PC-3 (cell line): ENCODE measurements around the gene CHPT1. TPM values are rescaled to one million over a fixed set of nuclear protein-coding genes. Genes with fewer than 3 reads are reported as not detected.

Source experiments
- ATAC-seq: fragments of 200-7000 bp; cut with Tn5 transposase; 2 replicates; pipeline ENCODE4 v1.9.1; 2020; ENCODE audit warnings: mild to moderate bottlenecking, moderate library complexity
- BruUV-seq: library from RNA; stranded (reverse); fragments of 400-500 nt; replicated peaks from 2 replicates; lab custom pipeline; 2021; lab: Mats Ljungman, UMichigan
- CTCF ChIA-PET: fragments of 300-600 bp; sonication (Branson Sonifier 250); formaldehyde crosslinking; loops from one replicate; lab custom pipeline; 2022; ENCODE audit warnings: antibody characterized with exemption; lab: Charles Lee
- POLR2A ChIA-PET: fragments of 300-600 bp; sonication (Branson Sonifier 250); formaldehyde crosslinking; loops from one replicate; lab custom pipeline; 2022; ENCODE audit warnings: antibody characterized with exemption; ENCODE audit not compliant: unreplicated experiment; lab: Charles Lee
- DNase-seq: peaks from one replicate; pipeline ENCODE4 v3.0.0-alpha.2; 2015
- H2AFZ ChIP-seq: fragments of 300-600 bp; sonication (generic); 2 replicates; pipeline ENCODE4 v1.6.0; 2016; ENCODE audit warnings: antibody characterized with exemption, low read length
- H3F3A ChIP-seq: fragments of 300-600 bp; sonication (generic); one replicate; pipeline ENCODE4 v1.6.0; 2017; ENCODE audit warnings: antibody characterized with exemption, low read length, control low read depth, mild to moderate bottlenecking; ENCODE audit not compliant: unreplicated experiment
- H3K27ac ChIP-seq: fragments of 300-600 bp; sonication (generic); 2 replicates; pipeline ENCODE4 v1.5.1; 2016; ENCODE audit warnings: mild to moderate bottlenecking, low read length
- H3K27me3 ChIP-seq: fragments of 300-600 bp; sonication (generic); 2 replicates; pipeline ENCODE4 v1.6.1; 2016; ENCODE audit warnings: low read length, mixed read lengths
- H3K36me3 ChIP-seq: fragments of 300-600 bp; sonication (generic); 2 replicates; pipeline ENCODE4 v1.6.1; 2016; ENCODE audit warnings: low read depth, mixed run types, low read length, mixed read lengths
- H3K4me1 ChIP-seq: fragments of 300-600 bp; sonication (generic); 2 replicates; pipeline ENCODE4 v1.5.1; 2016; ENCODE audit warnings: low read length; ENCODE audit not compliant: insufficient read depth
- H3K4me2 ChIP-seq: fragments of 300-600 bp; sonication (generic); 2 replicates; pipeline ENCODE4 v1.6.0; 2016; ENCODE audit warnings: low read length
- H3K4me3 ChIP-seq: fragments of 300-600 bp; sonication (generic); 2 replicates; pipeline ENCODE4 v1.5.1; 2016; ENCODE audit warnings: mild to moderate bottlenecking, low read length, mixed read lengths
- H3K79me2 ChIP-seq: fragments of 300-600 bp; sonication (generic); 2 replicates; pipeline ENCODE4 v1.6.1; 2017; ENCODE audit warnings: low read length, mixed read lengths
- H3K9ac ChIP-seq: fragments of 300-600 bp; sonication (generic); 2 replicates; pipeline ENCODE4 v1.6.0; 2016; ENCODE audit warnings: mild to moderate bottlenecking, low read length
- H3K9me2 ChIP-seq: fragments of 300-600 bp; sonication (generic); replicated peaks from 2 replicates; pipeline ENCODE4 v1.6.1; 2016; ENCODE audit warnings: mixed run types, low read length, mixed read lengths
- H3K9me3 ChIP-seq: fragments of 300-600 bp; sonication (generic); 2 replicates; pipeline ENCODE4 v1.6.1; 2016; ENCODE audit warnings: low read length, mixed read lengths
- H4K20me1 ChIP-seq: fragments of 300-600 bp; sonication (generic); 2 replicates; pipeline ENCODE4 v1.6.1; 2016; ENCODE audit warnings: low read length, mixed read lengths
- EZH2 ChIP-seq: fragments of 300-600 bp; sonication (generic); IDR thresholded peaks from one replicate; pipeline ENCODE4 v1.6.1; 2017; ENCODE audit warnings: antibody characterized with exemption, mild to moderate bottlenecking, low read length; ENCODE audit not compliant: unreplicated experiment
- EZH2phosphoT487 ChIP-seq: fragments of 300-600 bp; sonication (generic); IDR thresholded peaks from 2 replicates; pipeline ENCODE4 v1.6.1; 2018; ENCODE audit warnings: mild to moderate bottlenecking, antibody characterized with exemption, low read length, borderline replicate concordance
- intact Hi-C: fragments of 100-400 bp; cut with micrococcal nuclease; formaldehyde crosslinking; loops from 2 replicates; pipeline ENCODE4 v1.9.0; 2023
- total RNA-seq: library from RNA; depleted of rRNA; stranded (reverse); fragments of >200 nt; gene quantifications from 2 replicates; pipeline ENCODE4 v1.2.3, GENCODE V29; 2014
- TF ChIP-seq, protein P1 (sequence below): fragments of 300-600 bp; sonication (generic); conservative IDR thresholded peaks from 2 replicates; pipeline ENCODE4 v1.5.1; 2017; ENCODE audit warnings: antibody characterized with exemption, low read depth, mild to moderate bottlenecking, low read length

Gene CHPT1
- total RNA-seq, 1 experiment from 2014 or later: 55.3 TPM

DNA sequence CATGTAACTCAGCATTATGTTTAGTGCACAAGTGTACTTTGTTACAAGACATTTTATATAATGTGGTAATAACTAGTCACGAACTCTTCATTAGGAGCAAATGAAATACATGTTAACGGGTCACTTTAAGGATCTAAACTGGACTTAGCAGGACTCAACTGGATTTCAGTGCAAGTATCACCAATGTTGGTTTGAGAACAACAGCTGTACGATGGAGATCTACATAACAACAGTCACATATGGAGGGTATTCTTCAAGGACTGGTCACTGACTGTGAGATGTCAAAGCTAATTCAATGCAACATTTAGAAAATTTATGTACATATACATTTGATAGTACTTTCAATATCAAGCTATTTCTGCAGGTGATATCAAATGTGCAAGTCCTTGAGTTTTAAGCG, 64.3 kb downstream of the CHPT1 start:
- intact Hi-C loops: no loop called here
- no peak overlapping the region for H2AFZ ChIP-seq
- H3K4me1 ChIP-seq: peaks cover 9% of the 10 kb centered on the region; the same call in 1 of the 2 replicates
- no peak overlapping the region for H3K4me3 ChIP-seq
- H3K79me2 ChIP-seq: no peaks in the 10 kb centered on the region
- H3K9me2 ChIP-seq: no peaks in the 10 kb centered on the region
- no peaks in the 10 kb centered on the region for H3K27me3 ChIP-seq
- no peaks in the 10 kb centered on the region for H3K9me3 ChIP-seq
- no peak overlapping the region for H3K27ac ChIP-seq
- ATAC-seq (no peak), DNase-seq (no peak)
- BruUV-seq: no TSS peak
- no peaks in the 10 kb centered on the region for H3K36me3 ChIP-seq
- ChIA-PET CTCF (no interaction called here), POLR2A (no interaction called here)
- H4K20me1 ChIP-seq: no peaks in the 10 kb centered on the region
- no peak overlapping the region for H3K4me2 ChIP-seq
- H3K9ac ChIP-seq: no peak overlapping the region
- no peaks in the 10 kb centered on the region for H3F3A ChIP-seq
- no peak for TF ChIP-seq EZH2phosphoT487
- TF ChIP-seq EZH2: no peak
- TF ChIP-seq, protein P1, sequence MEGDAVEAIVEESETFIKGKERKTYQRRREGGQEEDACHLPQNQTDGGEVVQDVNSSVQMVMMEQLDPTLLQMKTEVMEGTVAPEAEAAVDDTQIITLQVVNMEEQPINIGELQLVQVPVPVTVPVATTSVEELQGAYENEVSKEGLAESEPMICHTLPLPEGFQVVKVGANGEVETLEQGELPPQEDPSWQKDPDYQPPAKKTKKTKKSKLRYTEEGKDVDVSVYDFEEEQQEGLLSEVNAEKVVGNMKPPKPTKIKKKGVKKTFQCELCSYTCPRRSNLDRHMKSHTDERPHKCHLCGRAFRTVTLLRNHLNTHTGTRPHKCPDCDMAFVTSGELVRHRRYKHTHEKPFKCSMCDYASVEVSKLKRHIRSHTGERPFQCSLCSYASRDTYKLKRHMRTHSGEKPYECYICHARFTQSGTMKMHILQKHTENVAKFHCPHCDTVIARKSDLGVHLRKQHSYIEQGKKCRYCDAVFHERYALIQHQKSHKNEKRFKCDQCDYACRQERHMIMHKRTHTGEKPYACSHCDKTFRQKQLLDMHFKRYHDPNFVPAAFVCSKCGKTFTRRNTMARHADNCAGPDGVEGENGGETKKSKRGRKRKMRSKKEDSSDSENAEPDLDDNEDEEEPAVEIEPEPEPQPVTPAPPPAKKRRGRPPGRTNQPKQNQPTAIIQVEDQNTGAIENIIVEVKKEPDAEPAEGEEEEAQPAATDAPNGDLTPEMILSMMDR: no peak

DNA sequence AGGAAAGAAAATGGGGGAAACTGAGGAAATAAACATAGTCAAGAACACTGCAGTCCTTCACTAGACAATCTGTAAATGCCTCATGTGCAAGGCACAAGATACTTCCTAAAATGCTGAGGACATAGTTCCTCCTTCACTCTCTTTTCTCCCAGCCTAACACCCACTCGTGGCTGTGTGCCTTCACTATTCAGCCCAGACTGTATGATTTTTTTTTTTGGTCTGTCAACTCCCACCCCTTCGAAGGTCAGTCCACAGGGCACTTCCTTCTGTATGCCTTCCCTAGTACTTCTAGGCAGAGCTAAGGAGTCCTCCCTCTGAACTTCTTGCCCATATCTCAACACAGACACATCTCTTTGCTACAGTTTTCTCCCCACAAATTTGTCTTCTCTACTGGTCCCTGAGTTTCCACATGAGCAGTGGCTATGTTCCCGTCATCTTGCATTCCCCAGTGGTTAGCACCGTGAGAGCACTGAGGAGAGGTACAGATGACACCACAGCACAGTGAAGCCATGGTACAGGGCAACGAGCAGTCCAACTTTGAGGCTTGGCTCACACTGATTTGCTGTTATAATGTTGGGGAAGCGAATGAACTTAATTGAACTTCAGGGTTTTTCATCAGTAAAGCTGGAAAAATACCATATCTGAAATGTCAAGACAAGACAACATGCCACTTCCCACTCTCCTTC, 65.9 kb downstream of the CHPT1 start:
- no peaks in the 10 kb centered on the region for H4K20me1 ChIP-seq
- no peak for DNase-seq
- H3K4me3 ChIP-seq: no peak overlapping the region
- H2AFZ ChIP-seq: no peak overlapping the region
- H3K27me3 ChIP-seq: no peaks in the 10 kb centered on the region
- H3K27ac ChIP-seq: no peak overlapping the region
- H3K4me1 ChIP-seq: peaks cover 9% of the 10 kb centered on the region; the same call in 1 of the 2 replicates
- no peak overlapping the region for H3K4me2 ChIP-seq
- no peaks in the 10 kb centered on the region for H3K9me3 ChIP-seq
- H3K36me3 ChIP-seq: no peaks in the 10 kb centered on the region; the same call in 1 of the 2 replicates
- H3K9ac ChIP-seq: no peak overlapping the region
- no peak for ATAC-seq
- H3K79me2 ChIP-seq: no peaks in the 10 kb centered on the region
- no peak for TF ChIP-seq EZH2phosphoT487
- TF ChIP-seq, protein P1: no peak
- TF ChIP-seq EZH2: no peak
- no peaks in the 10 kb centered on the region for H3K9me2 ChIP-seq
- no TSS peak for BruUV-seq
- no peaks in the 10 kb centered on the region for H3F3A ChIP-seq
- ChIA-PET CTCF (no interaction called here), POLR2A (no interaction called here)
- intact Hi-C loops: no loop called here
